HepG2 (cell line): ENCODE measurements around the gene JUND. TPM values are rescaled to one million over a fixed set of nuclear protein-coding genes. Genes with fewer than 3 reads are reported as not detected.

Experiments used
- ATRX ChIP-seq: sonication (generic); formaldehyde crosslinking; IDR thresholded peaks from 2 replicates; pipeline ENCODE4 v1.4.0; 2020; ENCODE audit warnings: missing genetic modification reagents, borderline replicate concordance
- EEA1 ChIP-seq: sonication (generic); formaldehyde crosslinking; IDR thresholded peaks from 2 replicates; pipeline ENCODE4 v1.5.1; 2020; ENCODE audit warnings: mild to moderate bottlenecking, missing genetic modification reagents, borderline replicate concordance
- FOXA1 ChIP-seq, 2 experiments: fragments of 450-650 bp in 1 of 2; sonication (generic) in 1 of 2; formaldehyde crosslinking in 1 of 2; IDR thresholded peaks; 2 replicates each; pipeline versions ENCODE4 v1.4.0 to v1.6.1; 2016 to 2020; ENCODE audit warnings: missing genetic modification reagents in 1 of 2
- FOXA3 ChIP-seq: IDR thresholded peaks from 2 replicates; pipeline ENCODE4 v1.6.1; 2016; ENCODE audit warnings: missing genetic modification reagents, missing compliant biosample characterization
- HDAC6 ChIP-seq: fragments of 200-600 bp; sonication (generic); IDR thresholded peaks from 2 replicates; pipeline ENCODE4 v1.7.0; 2017; ENCODE audit warnings: mild to moderate bottlenecking, antibody characterized with exemption, low read length, low read depth
- HNF4G ChIP-seq, 2 experiments: sonication (generic) in 1 of 2; formaldehyde crosslinking in 1 of 2; IDR thresholded peaks; 2 replicates each; pipeline versions ENCODE4 v1.4.0 to v1.6.1; 2011 to 2020; ENCODE audit warnings: borderline replicate concordance in 2 of 2, low read depth in 2 of 2, mild to moderate bottlenecking in 2 of 2, low read length in 1 of 2, missing genetic modification reagents in 1 of 2, moderate library complexity in 1 of 2
- HOXA5 ChIP-seq: sonication (generic); formaldehyde crosslinking; IDR thresholded peaks from 2 replicates; pipeline ENCODE4 v1.4.0; 2020; ENCODE audit warnings: missing genetic modification reagents
- MIER3 ChIP-seq: IDR thresholded peaks from 2 replicates; pipeline ENCODE4 v1.6.1; 2016; ENCODE audit warnings: missing compliant biosample characterization, borderline replicate concordance
- NFE2L1 ChIP-seq: sonication (generic); formaldehyde crosslinking; IDR thresholded peaks from 2 replicates; pipeline ENCODE4 v1.4.0; 2020; ENCODE audit warnings: missing genetic modification reagents, mild to moderate bottlenecking, borderline replicate concordance
- POLR2A ChIP-seq, 2 experiments: IDR thresholded peaks; 2 replicates each; pipeline ENCODE4 v1.6.1; 2011; ENCODE audit warnings: low read depth in 2 of 2, low read length in 2 of 2, mild to moderate bottlenecking in 1 of 2, moderate library complexity in 1 of 2; ENCODE audit not compliant: insufficient read depth in 1 of 2
- RBM22 ChIP-seq: fragments of 200-400 bp; formaldehyde crosslinking; optimal IDR thresholded peaks from 2 replicates; pipeline ENCODE3; 2017; ENCODE audit warnings: mild to moderate bottlenecking, low read length, moderate library complexity
- SKIL ChIP-seq: sonication (generic); formaldehyde crosslinking; IDR thresholded peaks from 2 replicates; pipeline ENCODE4 v1.8.0; 2022; ENCODE audit warnings: missing genetic modification reagents, mild to moderate bottlenecking, moderate library complexity, borderline replicate concordance
- STAT5B ChIP-seq: sonication (generic); formaldehyde crosslinking; IDR thresholded peaks from 2 replicates; pipeline ENCODE4 v1.4.0; 2020; ENCODE audit warnings: missing genetic modification reagents
- TSC22D2 ChIP-seq: sonication (generic); formaldehyde crosslinking; IDR thresholded peaks from 2 replicates; pipeline ENCODE4 v1.5.1; 2020; ENCODE audit warnings: missing genetic modification reagents, mild to moderate bottlenecking, borderline replicate concordance
- ZBTB34 ChIP-seq: sonication (generic); formaldehyde crosslinking; IDR thresholded peaks from 2 replicates; pipeline ENCODE4 v1.8.0; 2022; ENCODE audit warnings: mild to moderate bottlenecking, missing genetic modification reagents
- ZBTB38 ChIP-seq: sonication (generic); formaldehyde crosslinking; IDR thresholded peaks from 2 replicates; pipeline ENCODE4 v1.5.1; 2020; ENCODE audit warnings: mild to moderate bottlenecking, missing genetic modification reagents
- ZMYM2 ChIP-seq: sonication (generic); formaldehyde crosslinking; IDR thresholded peaks from 2 replicates; pipeline ENCODE4 v1.8.0; 2022; ENCODE audit warnings: mild to moderate bottlenecking, missing genetic modification reagents
- ZNF101 ChIP-seq: sonication (generic); formaldehyde crosslinking; IDR thresholded peaks from 2 replicates; pipeline ENCODE4 v1.4.0; 2020; ENCODE audit warnings: mild to moderate bottlenecking, low read depth, missing genetic modification reagents, borderline replicate concordance
- ZNF382 ChIP-seq: sonication (generic); formaldehyde crosslinking; IDR thresholded peaks from 2 replicates; pipeline ENCODE4 v1.5.0; 2020; ENCODE audit warnings: missing genetic modification reagents, mild to moderate bottlenecking, borderline replicate concordance
- polyA plus RNA-seq, 8 experiments: library from polyadenylated mRNA; depleted of rRNA in 3 of 8; stranded (reverse) in 7 of 8; unstranded in 1 of 8; fragments of >200 nt; fragmentation: Illumina TruSeq in 4 of 8; extraction: Trizol in 4 of 8; gene quantifications; 2 replicates each; pipeline versions ENCODE4 v1.2.1 to v1.2.3, GENCODE V29; 2011 to 2016; ENCODE audit warnings: low read depth in 4 of 8, missing spikeins in 1 of 8, mixed read lengths in 1 of 8; ENCODE audit not compliant: insufficient read depth in 1 of 8
- total RNA-seq, 5 experiments: library from RNA; depleted of rRNA; stranded (reverse); fragments of >200 nt; fragmentation: Illumina TruSeq; extraction: Trizol; gene quantifications; 2 replicates each; pipeline ENCODE4 v1.2.3, GENCODE V29; 2016; ENCODE audit warnings: low read depth in 1 of 5
- TF ChIP-seq, protein P1 (sequence below): sonication (generic); formaldehyde crosslinking; IDR thresholded peaks from 2 replicates; pipeline ENCODE4 v1.4.0; 2020; ENCODE audit warnings: mild to moderate bottlenecking, low read depth, missing genetic modification reagents
- TF ChIP-seq, protein P2 (sequence below): sonication (generic); formaldehyde crosslinking; IDR thresholded peaks from 2 replicates; pipeline ENCODE4 v1.5.0; 2020; ENCODE audit warnings: mild to moderate bottlenecking, missing genetic modification reagents

The JUND gene
- total and polyA plus RNA-seq, 2 of the 13 experiments (the other 11 are each of a cell fraction or from before 2014, with no cell fraction given) = 41.2 to 59.8 TPM

DNA sequence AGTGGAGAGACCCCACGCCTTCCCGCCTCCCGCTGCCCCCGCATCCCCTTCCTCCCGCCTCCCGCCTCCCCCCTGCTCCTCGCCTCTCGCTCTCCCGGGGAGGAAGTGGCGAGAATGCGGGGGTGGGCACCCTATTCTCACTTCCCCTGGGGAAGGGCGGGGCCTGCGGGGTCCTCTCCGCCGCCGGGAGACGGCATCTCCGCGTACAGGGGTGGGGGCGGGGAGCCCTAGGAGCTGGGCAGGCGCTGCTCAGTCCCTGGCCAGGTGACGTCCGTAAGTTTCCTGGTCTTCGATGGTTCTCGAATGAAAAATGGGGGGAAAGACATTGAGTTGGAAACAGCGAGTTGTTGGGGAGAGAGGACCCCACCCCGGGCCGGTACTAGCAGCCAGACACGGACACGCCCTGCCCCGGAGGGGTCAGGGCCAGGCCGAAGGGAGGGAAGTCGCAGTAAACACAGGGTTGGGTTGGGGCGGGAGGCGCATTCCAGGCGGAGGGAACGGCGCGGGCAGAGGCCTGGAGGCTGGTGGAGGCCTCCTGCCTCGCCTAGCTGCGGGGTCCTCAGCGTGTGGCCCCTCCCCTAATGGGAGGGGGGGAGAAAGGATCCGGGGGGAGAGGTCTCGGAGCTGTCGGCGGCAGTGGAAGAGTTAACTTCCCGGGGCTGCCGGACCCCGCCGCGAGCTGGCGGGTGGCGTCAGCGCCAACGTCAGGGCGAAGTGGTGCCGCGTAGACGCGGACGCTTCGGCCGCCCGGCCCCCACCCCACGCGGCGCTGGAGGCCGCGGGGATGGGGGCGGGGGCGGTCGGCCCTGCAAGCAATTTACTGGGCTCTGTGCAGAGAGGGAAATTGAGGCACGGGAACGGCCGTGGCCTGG is 10.4 kb upstream of the JUND start (continued):
- TF ChIP-seq SKIL (CRISPR knock-in tag) (peak; percentile 92), STAT5B (CRISPR knock-in tag) (no peak), HDAC6 (no peak), ZBTB34 (CRISPR knock-in tag) (no peak), ZNF382 (no peak), FOXA1 (IDR thresholded peaks at IDR 0.05) (no peak), FOXA1 (CRISPR knock-in tag; IDR thresholded peaks at IDR 0.05) (peak; percentile 70), FOXA3 (peak; percentile 45; the same call in 1 of the 2 replicates), ATRX (CRISPR knock-in tag) (no peak), NFE2L1 (CRISPR knock-in tag) (no peak), POLR2A (IDR thresholded peaks at IDR 0.05; ENCODE audit: insufficient read depth in 1 of 2, low read depth in 2 of 2, low read length in 2 of 2) (no peak), EEA1 (CRISPR knock-in tag) (no peak), HNF4G (IDR thresholded peaks at IDR 0.05; ENCODE audit: borderline replicate concordance, low read depth, low read length) (no peak), HNF4G (CRISPR knock-in tag; IDR thresholded peaks at IDR 0.05; ENCODE audit: borderline replicate concordance, low read depth) (no peak), TSC22D2 (peak; percentile 64; the same call in 1 of the 2 replicates), ZMYM2 (CRISPR knock-in tag) (no peak), ZNF101 (CRISPR knock-in tag) (0 out of 2 replicates have a peak, but pooled peaks have one; percentile 55), HOXA5 (no peak), MIER3 (CRISPR knock-in tag) (no peak), ZBTB38 (CRISPR knock-in tag) (no peak; the same call in 1 of the 2 replicates), RBM22 (no peak)
- TF ChIP-seq, protein P1, sequence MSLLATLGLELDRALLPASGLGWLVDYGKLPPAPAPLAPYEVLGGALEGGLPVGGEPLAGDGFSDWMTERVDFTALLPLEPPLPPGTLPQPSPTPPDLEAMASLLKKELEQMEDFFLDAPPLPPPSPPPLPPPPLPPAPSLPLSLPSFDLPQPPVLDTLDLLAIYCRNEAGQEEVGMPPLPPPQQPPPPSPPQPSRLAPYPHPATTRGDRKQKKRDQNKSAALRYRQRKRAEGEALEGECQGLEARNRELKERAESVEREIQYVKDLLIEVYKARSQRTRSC (CRISPR knock-in tag) = no peak
- TF ChIP-seq, protein P2, sequence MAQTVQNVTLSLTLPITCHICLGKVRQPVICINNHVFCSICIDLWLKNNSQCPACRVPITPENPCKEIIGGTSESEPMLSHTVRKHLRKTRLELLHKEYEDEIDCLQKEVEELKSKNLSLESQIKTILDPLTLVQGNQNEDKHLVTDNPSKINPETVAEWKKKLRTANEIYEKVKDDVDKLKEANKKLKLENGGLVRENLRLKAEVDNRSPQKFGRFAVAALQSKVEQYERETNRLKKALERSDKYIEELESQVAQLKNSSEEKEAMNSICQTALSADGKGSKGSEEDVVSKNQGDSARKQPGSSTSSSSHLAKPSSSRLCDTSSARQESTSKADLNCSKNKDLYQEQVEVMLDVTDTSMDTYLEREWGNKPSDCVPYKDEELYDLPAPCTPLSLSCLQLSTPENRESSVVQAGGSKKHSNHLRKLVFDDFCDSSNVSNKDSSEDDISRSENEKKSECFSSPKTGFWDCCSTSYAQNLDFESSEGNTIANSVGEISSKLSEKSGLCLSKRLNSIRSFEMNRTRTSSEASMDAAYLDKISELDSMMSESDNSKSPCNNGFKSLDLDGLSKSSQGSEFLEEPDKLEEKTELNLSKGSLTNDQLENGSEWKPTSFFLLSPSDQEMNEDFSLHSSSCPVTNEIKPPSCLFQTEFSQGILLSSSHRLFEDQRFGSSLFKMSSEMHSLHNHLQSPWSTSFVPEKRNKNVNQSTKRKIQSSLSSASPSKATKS (CRISPR knock-in tag) = no peak
